ENCODE data around the gene FRMD4A.

DNA sequence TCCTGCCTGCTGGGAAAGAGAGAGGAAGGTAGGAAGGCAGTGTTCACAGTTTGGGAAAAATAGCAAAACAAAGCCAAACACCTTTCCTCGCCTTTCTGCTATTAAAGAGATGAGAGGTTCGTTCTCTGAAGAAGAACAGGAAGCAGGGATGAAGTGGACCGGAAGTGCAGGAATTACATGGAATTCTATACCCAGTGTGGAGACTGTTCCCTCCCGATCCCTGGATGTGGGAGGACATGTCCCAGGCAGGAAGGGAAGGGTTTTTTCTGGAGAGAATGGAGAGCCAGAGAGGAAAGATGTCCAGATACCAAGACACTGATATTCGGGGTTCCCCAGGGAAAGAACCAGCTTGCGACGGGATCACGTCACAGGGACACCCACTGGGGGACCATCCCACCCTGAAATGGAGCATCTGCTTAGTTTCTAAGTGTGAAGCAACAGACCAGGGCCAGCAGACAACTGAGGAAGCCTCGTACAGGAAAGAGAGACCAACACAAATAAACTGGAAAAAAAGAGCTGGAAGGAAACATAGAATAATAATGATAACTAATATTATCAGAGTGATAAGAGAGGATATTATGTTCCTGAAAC lies 556.3 kb downstream of the FRMD4A start:
- TF ChIP-seq, protein P1, sequence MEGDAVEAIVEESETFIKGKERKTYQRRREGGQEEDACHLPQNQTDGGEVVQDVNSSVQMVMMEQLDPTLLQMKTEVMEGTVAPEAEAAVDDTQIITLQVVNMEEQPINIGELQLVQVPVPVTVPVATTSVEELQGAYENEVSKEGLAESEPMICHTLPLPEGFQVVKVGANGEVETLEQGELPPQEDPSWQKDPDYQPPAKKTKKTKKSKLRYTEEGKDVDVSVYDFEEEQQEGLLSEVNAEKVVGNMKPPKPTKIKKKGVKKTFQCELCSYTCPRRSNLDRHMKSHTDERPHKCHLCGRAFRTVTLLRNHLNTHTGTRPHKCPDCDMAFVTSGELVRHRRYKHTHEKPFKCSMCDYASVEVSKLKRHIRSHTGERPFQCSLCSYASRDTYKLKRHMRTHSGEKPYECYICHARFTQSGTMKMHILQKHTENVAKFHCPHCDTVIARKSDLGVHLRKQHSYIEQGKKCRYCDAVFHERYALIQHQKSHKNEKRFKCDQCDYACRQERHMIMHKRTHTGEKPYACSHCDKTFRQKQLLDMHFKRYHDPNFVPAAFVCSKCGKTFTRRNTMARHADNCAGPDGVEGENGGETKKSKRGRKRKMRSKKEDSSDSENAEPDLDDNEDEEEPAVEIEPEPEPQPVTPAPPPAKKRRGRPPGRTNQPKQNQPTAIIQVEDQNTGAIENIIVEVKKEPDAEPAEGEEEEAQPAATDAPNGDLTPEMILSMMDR (IDR thresholded peaks at IDR 0.05): no peak
- no peak for TF ChIP-seq POLR2A (IDR thresholded peaks at IDR 0.05)
- TF ChIP-seq EP300 (IDR thresholded peaks at IDR 0.05; ENCODE audit: low read depth): no peak
- no peak for TF ChIP-seq POLR2AphosphoS5 (IDR thresholded peaks at IDR 0.05)
